Caki2 (cell line): Measurements from ENCODE around the gene ANKRD55. TPM values are rescaled to one million over a fixed set of nuclear protein-coding genes. Genes with fewer than 3 reads are reported as not detected.
"Not testable (repeated sequence)": the region's sequence is repeated elsewhere in the genome, so short reads cannot be mapped to it uniquely, and the experiment has no call there.

Experiments
- DNase-seq: peaks from one replicate; pipeline ENCODE4 v3.0.0-alpha.2; 2015; ENCODE audit warnings: low read depth
- in situ Hi-C: cut with HindIII; loops from 2 replicates; pipeline ENCODE4 v1.10.0; 2016; ENCODE audit warnings: low sequenced_read_pairs, low pct_unique_long_range_greater_than_20kb, mixed read lengths
- total RNA-seq: library from RNA; depleted of rRNA; stranded (reverse); fragments of >200 nt; shearing (Covaris generic); gene quantifications from 2 replicates; pipeline ENCODE4 v1.2.3, GENCODE V29; 2014; ENCODE audit warnings: low replicate concordance

ANKRD55 gene
- total RNA-seq, 1 experiment from 2014 or later = not detected

DNA sequence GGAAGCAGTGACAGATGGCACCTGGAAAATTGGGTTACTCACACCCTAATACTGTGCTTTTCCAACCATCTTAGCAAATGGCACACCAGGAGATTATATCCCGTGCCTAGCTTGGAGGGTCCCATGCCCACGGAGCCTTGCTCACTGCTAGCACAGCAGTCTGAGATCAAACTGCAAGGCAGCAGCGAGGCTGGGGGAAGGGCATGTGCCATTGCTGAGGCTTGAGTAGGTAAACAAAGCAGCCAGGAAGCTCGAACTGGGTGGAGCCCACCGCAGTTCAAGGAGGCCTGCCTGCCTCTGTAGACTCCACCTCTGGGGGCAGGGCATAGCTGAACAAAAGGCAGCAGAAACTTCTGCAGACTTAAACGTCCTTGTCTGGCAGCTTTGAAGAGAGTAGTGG is 11.5 kb downstream of the ANKRD55 start:
- in situ Hi-C loops = not testable (repeated sequence)

DNA sequence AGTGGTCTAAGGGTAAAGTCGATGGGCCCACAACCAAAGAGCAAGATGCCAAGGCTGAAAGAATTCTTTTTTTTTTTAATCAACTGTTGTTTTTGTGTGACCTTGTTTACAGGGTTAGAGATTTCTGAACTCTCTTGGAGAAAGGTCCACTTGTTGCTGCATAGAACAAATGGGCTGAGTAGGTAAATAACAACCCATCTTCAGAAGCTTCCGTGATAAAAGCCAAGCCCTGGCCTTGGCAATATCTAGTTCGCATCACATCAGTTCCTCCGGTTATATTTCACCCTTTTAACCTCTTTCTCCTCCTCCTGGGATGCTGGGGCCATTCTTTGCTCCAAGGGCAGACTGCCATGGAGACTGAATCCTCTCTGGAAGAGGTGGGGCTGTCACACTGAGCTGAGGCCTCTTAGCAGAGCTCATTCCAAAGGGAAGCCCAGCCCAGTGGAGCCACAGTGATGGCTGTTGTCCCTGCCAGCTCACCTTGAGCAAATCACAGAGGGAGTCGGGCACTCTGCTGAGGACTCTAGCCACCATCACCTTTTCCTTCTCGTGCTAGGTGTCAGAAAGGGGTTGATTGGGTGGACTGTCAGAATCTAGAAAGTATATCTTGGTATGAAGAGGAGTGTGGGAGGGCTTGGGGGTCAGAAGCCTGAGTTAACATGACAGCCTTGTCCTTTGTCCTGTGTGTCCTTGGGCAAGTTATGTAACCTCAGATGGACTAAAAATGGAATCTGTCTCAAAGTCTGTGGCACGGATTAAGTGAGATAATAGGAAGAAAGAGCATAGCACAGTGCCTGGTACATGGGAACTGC is 17.9 kb downstream of the ANKRD55 start:
- in situ Hi-C loops = no loop called here

More for the DNA sequence above, 11.5 kb downstream of the ANKRD55 start:
- DNase-seq = not testable (repeated sequence)

DNA sequence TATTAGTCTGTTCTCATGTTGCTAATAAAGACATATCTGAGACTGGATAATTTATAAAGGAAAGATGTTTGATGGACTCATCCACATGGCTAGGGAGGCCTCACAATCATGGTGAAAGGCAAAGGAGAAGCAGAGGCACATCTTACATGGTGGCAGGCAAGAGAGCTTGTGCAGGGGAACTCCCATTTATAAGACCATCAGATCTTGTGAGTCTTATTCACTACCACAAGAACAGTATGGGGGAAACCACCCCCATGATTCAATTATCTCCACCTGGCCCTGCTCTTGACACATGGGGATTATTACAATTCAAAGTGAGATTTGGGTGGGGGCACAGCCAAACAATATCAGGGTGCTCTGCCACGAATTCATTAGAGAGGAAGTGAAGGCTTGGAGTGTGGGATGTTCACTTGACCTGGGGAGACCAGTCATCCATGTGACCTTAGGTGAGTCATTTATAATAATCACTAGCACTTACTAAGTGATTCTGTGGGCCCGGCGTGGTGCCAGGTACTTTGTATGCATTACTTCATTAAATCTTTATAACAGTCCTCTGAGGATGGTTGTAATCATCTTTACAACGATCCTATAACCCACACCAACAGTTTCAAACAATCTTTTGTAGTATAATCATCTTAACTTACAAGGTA is 19.1 kb downstream of the ANKRD55 start:
- in situ Hi-C loops = not testable (repeated sequence)
- DNase-seq = peak; percentile 61

More for the DNA sequence above, 17.9 kb downstream of the ANKRD55 start:
- no peak for DNase-seq

DNA sequence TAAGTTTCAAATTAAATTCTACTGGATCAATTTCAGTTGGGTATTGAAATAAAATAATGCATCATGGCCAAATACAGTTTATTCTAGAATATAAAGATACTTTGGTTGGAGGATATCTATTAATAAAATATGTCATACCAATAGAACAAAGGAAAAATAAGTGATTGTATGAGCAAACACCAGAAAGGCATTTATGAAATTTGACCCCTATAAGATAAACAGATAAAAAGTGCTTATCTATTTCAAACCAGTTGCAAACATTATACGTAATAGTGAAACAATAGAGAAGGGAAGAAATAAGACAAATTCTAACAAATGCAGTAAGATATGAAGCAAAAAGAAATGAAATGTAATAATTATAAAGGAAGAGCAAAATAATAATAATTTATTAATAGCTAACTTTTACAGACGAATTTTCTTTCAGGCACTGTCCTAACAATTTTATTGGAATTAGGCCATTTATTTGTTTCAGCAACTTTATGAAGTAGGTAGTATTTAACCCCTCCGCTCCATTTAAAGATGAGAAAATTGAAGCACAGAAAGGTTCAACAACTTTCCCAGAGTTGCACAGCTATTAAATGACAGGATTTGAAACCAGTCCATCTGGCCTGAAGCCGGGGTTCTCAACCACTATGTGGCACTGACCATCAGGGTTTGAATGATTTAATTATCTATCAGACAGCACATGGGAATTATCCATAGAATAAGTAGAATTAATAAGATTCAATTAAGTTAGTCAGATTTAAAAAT is 20.8 kb downstream of the ANKRD55 start:
- in situ Hi-C loops = no loop called here
- DNase-seq = no peak

DNA sequence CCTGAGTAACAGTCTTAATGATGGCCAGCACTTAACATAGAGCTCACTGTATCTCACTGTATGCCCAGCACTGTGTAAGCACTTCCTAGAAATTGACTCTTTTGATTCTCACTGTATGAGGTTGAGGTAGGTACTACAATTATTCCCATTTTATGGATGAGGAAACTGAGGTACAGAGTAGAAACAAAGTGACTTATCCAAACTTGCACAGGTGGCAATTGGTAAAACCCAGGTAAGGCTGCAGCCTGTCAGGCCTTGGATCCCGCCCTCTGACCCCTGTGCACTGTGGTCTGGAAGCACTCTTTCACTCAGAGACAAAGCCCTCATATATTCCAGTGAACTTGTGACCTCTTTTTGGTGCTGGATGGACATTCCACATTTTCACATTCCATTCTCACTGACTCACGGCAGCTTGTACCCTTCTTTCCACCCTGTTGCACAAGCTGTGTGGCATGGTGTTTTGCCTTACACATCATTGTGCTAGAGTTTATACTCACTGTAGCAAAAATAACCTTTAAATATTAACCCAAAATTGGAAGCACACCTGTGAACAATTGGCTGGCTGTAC is 21.7 kb downstream of the ANKRD55 start:
- peak; percentile 92 for DNase-seq
- in situ Hi-C loops = no loop called here

DNA sequence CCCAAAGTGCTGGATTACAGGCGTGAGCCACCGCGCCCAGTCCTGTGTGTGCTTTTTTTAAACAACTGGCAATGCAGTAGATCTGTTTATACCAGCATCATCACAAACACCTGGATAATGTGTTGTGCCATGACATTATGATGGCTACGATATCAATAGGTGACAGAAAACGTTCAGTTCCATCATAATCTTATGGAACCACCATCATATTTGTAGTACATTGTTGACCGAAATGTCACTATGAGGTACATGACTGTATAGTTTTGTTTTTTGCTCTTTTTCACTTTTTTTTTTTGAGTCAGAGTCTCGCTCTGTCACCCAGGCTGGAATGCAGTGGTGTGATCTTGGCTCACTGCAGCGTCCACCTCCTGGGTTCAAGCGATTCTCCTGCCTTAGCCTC is 24.4 kb downstream of the ANKRD55 start:
- in situ Hi-C loops = no loop called here
- DNase-seq = no peak

DNA sequence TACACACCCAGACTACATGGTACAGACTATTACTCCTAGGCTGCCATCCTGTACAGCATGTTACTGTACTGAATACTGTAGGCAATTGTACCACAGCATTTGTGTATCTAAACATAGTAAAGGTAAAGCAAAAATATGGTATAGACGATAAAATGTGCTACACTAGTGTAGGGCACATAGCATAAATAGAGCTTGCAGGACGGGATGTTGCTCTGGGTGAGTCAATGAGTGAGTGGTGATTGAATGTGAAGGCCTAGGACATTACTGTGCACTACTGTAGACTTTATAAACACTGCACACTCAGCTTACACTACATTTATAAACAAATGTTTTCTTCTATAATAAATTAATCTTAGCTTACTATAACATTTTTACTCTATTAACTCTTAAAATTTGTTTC is 25.6 kb downstream of the ANKRD55 start:
- in situ Hi-C loops = no loop called here
- DNase-seq = no peak

DNA sequence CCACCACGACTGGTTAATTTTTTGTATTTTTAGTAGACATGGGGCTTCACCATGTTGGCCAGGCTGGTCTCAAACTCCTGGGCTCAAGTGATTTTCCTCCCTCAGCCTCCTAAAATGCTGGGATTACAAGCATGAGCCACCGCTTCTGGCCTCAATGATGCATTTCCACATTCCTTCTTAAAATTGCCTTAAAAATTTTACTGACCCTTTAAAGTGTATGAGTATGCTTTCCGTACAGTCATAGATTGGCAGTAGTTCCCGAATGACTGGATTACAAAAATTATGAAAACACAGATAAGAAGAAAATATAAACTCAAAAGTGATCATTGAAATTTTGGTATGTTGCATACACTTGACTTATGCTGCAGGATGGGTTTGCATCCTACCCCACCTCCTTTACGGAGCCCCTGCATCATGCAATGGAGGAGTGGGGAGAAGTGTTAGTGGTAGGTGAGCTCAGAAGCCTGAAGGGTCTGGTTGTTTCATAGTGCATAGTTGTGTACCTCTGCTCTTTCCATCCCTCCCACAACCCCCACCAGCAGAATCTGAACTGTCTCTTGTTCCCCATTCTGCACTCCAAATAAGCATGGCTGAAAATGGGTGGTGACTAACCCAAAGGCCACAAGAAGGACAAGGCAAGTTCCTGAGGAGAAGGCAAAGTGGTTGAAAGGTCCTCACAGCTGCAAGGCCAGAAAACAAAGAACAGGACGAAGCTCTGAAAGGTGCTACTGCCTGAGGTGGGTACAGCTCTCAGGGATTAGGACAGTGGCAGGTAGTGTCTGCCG is 26.8 kb downstream of the ANKRD55 start:
- no peak for DNase-seq
- in situ Hi-C loops = no loop called here

DNA sequence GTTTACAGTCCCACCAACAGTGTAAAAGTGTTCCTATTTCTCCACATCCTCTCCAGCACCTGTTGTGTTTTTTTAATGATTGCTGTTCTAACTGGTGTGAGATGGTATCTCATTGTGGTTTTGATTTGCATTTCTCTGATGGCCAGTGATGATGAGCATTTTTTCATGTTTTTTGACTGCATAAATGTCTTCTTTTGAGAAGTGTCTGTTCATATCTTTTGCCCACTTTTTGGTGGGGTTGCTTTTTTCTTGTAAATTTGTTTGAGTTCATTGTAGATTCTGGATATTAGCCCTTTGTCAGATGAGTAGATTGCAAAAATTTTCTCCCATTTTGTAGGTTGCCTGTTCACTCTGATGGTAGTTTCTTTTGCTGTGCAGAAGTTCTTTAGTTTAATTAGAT is 29.2 kb downstream of the ANKRD55 start:
- DNase-seq, in situ Hi-C loops: not testable (repeated sequence)

DNA sequence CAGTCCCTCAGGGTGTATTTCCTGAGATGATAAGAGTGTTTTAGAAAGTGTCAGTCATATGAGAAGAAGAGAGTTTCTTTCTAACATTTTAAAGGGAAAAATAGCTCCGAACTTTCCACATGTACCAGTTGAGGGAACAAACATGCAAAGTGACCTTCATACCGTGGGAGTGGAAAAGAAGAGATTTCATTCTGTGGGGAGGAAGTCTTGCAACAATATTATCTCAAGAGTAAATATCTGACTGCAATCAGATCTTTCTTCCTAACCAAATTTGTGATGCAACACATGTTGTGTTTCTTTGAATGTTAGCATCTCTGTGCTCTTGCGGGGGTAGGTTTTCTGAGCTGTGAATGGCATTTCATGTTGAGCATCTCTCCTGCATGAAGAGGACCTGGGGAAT is 30.6 kb downstream of the ANKRD55 start:
- in situ Hi-C loops = no loop called here
- DNase-seq = no peak

DNA sequence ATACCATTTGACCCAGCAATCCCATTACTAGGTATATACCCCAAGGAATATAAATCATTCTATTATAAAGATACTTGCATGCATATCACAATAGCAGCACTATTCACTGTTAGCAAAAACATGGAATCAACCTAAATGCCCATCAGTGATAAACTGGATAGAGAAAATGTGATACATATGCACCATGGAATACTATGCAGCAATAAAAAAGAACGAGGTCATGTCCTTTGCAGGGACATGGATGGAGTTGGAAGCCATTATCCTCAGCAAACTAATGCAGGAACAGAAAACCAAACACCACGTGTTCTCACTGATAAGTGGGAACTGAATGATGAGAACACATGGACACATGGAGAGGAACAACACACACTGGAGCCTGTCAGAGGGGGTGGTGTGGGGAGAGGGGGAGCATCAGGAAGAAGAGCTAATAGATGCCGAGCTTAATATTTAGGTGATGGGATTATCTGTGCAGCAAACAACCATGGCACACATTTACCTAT is 31.3 kb downstream of the ANKRD55 start:
- in situ Hi-C loops, DNase-seq: not testable (repeated sequence)

DNA sequence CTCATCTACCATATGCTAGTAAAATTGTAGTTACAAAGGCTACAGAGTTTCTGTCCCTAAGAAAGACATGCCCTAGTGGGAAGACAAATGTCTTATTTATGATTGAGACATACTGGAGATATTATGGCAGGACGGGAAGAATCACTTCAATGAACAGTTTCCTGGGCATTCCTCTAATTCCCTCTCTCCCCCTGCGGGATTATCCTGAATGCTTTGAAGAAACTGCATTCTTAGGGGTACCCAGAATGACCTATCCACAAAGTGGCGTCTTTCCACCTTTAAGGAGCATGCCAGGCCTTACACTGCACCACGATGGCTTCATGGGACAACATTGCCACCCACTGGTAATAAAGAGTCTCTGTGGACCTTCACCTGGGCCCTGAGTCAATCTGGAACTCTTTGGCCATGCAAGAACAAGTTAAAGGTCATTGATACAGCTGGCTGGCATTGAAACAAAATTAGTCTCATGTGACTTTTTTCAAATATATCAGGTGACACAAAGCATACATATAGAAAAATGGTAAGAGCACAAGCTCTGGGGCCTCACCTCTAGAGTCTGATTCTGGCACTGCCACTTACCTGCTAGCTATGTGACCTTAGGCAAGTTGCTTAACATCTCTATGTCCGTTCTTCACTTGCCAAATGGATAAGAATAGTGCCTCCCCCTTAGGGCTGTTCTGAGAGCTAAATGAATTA is 32.0 kb downstream of the ANKRD55 start:
- in situ Hi-C loops = no loop called here
- DNase-seq = peak; percentile 75

DNA sequence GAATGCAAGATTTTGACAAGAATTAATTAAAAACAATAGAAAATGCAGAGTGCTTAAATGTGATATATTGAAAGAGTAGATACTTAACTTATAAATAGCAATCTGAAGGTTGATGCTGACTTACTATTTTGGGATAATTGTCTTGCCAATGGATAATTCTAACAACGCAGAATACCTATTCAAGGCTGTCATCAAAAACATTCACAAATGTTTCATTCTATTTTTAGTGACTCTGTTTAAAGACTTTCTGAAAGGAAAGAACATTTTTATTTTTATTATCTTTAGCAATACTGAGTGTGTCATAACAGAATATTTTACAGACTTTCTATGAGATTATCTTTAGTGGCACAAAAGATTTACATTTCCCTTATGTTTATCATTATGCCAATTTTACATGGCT is 38.1 kb downstream of the ANKRD55 start:
- in situ Hi-C loops = no loop called here
- no peak for DNase-seq

DNA sequence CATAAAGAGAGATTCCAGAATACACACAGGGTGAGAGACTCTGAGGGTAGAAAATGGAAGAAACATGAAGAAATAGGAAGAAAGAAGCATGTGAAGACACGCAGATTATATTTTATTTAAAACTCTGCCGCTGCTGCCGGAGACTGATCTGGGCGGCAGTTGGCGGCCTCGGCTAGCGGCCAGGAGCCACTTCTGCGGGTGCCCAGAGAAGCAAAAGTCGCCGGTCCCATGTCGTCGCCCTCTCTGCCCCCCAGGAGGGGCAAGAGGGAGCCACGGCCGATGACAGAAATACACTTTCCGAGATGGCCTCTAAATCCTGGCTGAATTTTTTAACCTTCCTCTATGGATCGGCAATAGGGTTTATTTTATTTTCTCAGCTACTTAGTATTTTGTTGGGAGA is 40.9 kb downstream of the ANKRD55 start:
- in situ Hi-C loops = no loop called here
- DNase-seq = no peak

DNA sequence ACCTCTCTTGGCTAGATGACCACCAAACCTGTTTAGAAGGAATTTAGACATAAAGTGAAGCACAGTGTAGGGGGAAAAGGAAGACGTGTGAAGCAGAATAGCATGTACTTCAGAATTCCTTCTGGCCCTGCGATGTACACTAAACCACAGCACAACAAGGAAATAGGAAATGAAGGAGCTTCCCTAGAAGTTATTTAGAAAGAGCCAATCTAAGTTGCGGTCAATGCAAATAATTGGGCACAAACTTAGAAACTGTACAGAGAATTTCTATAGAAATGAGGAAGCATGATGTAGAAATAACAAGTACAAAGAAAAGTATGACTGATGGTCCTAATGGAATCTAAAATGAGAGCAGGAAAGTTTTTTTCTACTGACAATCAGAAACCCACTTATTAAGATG is 41.5 kb downstream of the ANKRD55 start:
- no peak for DNase-seq
- in situ Hi-C loops = no loop called here

DNA sequence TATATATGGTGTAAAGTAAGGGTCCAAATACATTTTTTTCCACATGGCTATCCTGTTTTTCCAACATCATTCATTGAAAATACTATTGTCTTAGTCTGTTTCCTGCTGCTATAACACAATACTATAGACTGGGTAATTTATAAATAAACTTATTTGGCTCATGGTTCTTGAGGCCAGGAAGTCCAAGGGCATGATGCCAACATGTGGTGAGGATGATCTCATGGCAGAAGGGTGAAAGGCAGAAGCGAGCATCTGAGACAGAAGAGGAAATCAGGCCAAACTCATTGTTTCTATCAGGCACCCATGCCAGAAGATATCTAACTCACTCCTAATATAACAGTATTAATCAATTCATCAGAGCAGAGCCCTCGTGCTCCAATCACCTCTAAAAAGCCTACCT is 42.6 kb downstream of the ANKRD55 start:
- in situ Hi-C loops = no loop called here
- no peak for DNase-seq

DNA sequence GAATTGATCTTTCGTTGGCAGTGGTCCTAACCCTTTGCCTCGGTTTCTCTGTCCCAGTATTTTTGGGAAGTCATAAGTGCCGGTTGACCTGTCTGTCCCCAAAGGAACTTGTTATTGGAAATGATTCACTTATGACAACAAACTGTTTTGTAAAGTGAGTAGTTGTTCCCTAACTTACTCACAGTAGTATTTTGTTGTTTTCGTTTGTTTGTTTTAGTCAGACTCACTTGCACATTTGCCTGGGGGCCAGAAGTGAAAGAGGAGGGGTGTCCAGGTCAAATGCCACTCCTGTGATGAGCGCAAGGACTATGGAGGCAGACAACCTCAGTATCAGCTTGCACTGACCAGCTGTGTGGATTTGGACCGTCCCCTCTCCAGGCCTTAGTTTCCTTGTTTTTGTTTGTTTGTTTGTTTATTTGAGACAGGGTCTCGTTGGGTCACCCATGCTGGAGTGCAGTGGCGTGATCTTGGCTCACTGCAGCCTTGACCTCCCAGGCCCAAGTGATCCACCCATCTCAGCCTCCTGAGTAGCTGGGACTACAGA is 47.3 kb downstream of the ANKRD55 start:
- peak; percentile 28 for DNase-seq
- in situ Hi-C loops = no loop called here
